Measurements from ENCODE around the gene CLCN5. TPM values are rescaled to one million over a fixed set of nuclear protein-coding genes. Genes with fewer than 3 reads are reported as not detected.

Gene CLCN5
- total RNA-seq, 6 experiments from 2014 or later: 9.7 to 26.5 (median 14.0) TPM

DNA sequence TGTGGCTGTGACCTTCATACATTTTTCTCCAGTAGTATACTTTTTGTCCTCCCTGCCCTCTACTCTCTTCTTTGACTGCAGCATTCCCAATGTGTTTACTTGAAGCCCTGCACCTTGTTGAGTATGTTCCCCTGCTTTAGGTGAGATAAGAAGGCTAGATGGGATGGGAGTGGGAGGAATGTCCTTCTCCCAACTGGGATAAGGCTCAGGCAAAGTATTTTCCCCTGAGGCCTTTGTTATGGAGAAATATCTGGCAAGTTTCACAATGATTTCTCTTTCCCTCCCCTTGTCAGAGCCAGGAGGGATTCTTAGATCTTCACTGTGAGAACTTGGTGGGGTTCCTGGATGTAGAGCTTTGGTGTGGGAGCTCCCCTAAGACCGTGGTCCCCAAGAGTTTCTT lies 131.8 kb downstream of the CLCN5 start:
- H3K4me3 ChIP-seq: no peak overlapping the region
- H3K9me3 ChIP-seq: no peaks in the 10 kb centered on the region
- intact Hi-C loops (cut with DNase I): no loop called here
- 29% methylated on average over 1 of the region's 1 CpG for WGBS (ENCODE audit: insufficient coverage, low coverage, low lambda C conversion rate, missing lambda C conversion rate)
- TF ChIP-seq, protein P1, sequence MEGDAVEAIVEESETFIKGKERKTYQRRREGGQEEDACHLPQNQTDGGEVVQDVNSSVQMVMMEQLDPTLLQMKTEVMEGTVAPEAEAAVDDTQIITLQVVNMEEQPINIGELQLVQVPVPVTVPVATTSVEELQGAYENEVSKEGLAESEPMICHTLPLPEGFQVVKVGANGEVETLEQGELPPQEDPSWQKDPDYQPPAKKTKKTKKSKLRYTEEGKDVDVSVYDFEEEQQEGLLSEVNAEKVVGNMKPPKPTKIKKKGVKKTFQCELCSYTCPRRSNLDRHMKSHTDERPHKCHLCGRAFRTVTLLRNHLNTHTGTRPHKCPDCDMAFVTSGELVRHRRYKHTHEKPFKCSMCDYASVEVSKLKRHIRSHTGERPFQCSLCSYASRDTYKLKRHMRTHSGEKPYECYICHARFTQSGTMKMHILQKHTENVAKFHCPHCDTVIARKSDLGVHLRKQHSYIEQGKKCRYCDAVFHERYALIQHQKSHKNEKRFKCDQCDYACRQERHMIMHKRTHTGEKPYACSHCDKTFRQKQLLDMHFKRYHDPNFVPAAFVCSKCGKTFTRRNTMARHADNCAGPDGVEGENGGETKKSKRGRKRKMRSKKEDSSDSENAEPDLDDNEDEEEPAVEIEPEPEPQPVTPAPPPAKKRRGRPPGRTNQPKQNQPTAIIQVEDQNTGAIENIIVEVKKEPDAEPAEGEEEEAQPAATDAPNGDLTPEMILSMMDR (IDR thresholded peaks at IDR 0.05): no peak
- TF ChIP-seq POLR2A (IDR thresholded peaks at IDR 0.05): no peak
- ATAC-seq (no peak), DNase-seq (no peak)
- no peaks in the 10 kb centered on the region for H3K4me1 ChIP-seq
- H3K27ac ChIP-seq: no peak overlapping the region
- no peaks in the 10 kb centered on the region for H3K27me3 ChIP-seq
- H3K36me3 ChIP-seq: no peaks in the 10 kb centered on the region

DNA sequence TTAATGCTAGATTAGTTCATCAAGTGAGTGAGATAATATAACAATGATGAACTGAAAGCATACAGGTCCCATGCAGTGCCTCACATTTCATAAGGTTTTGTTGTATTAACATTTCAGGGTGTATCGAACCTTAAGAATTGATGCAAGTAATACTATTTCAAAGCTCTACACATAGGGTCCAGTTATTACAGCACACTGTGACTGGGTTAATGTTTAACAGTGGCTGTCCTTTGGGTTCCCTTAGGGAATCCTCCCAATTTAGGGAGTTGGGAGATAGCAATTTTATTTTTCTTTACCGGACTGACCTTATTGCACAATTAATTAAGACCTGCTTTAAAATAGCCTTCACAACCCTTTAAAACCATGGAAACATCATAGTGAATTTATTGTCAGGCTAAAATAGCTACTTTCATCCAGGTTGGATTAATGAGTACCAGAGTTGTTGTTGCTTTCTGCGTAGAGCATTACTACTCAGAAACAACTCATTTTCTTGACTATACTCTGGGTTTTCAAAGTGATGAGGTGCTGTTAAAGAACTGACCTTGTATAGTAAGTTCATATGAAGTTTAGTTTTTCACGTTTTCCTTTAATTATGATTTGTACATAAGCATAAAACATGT lies 144.0 kb downstream of the CLCN5 start:
- H3K27me3 ChIP-seq: no peaks in the 10 kb centered on the region
- TF ChIP-seq, protein P1 (IDR thresholded peaks at IDR 0.05): no peak
- no peak for TF ChIP-seq POLR2A (IDR thresholded peaks at IDR 0.05)
- WGBS (ENCODE audit: insufficient coverage, low coverage, low lambda C conversion rate, missing lambda C conversion rate): 30% methylated on average over 4 of the region's 4 CpGs
- H3K36me3 ChIP-seq: no peaks in the 10 kb centered on the region
- no peak for DNase-seq
- peak overlapping the region in 1 of 3 donors; percentile 14 for H3K4me3 ChIP-seq
- no peaks in the 10 kb centered on the region for H3K9me3 ChIP-seq
- H3K27ac ChIP-seq: peak overlapping the region in 2 of 3 donors; percentile 78 to 85
- intact Hi-C loops (cut with DNase I): no loop called here
- ATAC-seq: peak; percentile 65 to 80 (median 73)
- H3K4me1 ChIP-seq: peaks cover 0 to 10% (median 0%) of the 10 kb centered on the region in 4 donors

DNA sequence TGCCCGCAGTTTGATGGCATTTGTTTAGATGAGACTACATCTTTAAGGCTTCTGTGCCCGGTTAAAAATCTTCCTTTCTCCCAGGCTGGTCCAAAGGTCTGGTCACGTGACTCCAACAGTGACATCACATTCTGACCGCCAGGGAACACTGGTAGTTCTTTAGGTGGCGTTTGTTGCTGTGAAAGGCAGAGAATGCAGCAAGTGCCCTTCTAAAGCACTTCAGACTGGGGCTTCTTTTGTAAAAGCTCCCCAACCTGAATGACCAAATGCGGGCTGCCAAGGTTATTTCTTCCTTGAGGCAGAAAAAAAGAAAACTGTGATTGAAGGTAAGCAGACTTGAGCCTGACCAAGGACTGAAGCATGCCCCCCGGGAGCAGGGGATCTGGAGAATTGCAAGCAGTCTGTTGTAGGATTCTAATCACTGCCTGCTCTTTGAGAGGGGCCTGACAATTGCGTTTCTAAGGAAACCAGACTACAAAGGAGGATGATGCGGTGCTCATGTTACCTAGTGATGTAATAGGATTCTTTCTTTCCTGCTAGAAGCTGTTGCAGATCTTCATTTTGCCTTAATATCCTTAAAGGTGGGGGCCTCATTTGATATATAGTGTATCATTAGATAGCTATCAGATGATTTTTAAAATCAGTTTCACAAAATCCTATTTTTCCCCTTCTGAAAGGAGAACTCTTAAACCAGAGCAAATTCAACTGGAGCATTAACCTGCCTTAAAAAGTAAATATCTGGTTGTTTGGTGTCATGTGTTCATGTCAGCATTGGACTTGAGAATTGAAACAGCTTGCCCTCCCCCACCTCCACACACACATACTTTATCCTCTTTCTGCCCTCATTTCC lies 145.3 kb downstream of the CLCN5 start:
- no peaks in the 10 kb centered on the region for H3K9me3 ChIP-seq
- H3K27me3 ChIP-seq: no peaks in the 10 kb centered on the region
- TF ChIP-seq, protein P1 (IDR thresholded peaks at IDR 0.05): peak in 1 of 4 donors; percentile 12
- peak; percentile 17 for TF ChIP-seq POLR2A (IDR thresholded peaks at IDR 0.05)
- peak; percentile 86 to 95 (median 89) for ATAC-seq
- intact Hi-C loops (cut with DNase I): no loop called here
- 20% methylated on average over 9 of the region's 9 CpGs for WGBS (ENCODE audit: insufficient coverage, low coverage, low lambda C conversion rate, missing lambda C conversion rate)
- H3K4me3 ChIP-seq: peak overlapping the region in 2 of 3 donors; percentile 44 to 59
- peaks cover 0 to 10% (median 0%) of the 10 kb centered on the region in 4 donors for H3K4me1 ChIP-seq
- peak overlapping the region in 2 of 3 donors; percentile 78 to 85 for H3K27ac ChIP-seq
- H3K36me3 ChIP-seq: no peaks in the 10 kb centered on the region
- peak; percentile 45 to 76 (median 60) for DNase-seq

DNA sequence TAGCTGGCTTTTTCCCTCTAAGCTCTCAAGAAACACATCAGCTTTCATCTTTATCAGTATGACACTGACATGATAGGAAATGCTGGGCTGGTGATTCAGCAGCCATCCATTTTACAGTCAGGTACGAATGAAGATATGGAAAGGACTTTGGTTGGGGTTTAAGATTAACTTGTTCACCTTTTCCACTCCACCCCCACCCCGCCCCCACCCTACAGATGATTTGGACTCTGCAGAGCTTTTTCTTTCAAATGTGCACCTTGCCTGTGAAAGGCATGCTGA lies 145.8 kb downstream of the CLCN5 start:
- TF ChIP-seq POLR2A (IDR thresholded peaks at IDR 0.05): no peak
- TF ChIP-seq, protein P1 (IDR thresholded peaks at IDR 0.05): no peak
- H3K4me1 ChIP-seq: peaks cover 0 to 16% (median 0%) of the 10 kb centered on the region in 4 donors
- H3K9me3 ChIP-seq: no peaks in the 10 kb centered on the region
- intact Hi-C loops (cut with DNase I): no loop called here
- DNase-seq (no peak), ATAC-seq (peak; percentile 14 to 25 (median 20))
- H3K4me3 ChIP-seq: peak overlapping the region in 2 of 3 donors; percentile 44 to 59
- no peaks in the 10 kb centered on the region for H3K36me3 ChIP-seq
- H3K27me3 ChIP-seq: no peaks in the 10 kb centered on the region
- H3K27ac ChIP-seq: peak overlapping the region in 2 of 3 donors; percentile 78 to 85
- 24% methylated on average over 2 of the region's 2 CpGs for WGBS (ENCODE audit: insufficient coverage, low coverage, low lambda C conversion rate, missing lambda C conversion rate)

All from right lobe of liver (tissue), 6 donors.